GM18951 (cell line): ENCODE data around the gene CLK2.
"Not testable (repeated sequence)": the region's sequence is repeated elsewhere in the genome, so short reads cannot be mapped to it uniquely, and the experiment has no call there.

Source experiments
- POLR2A ChIP-seq: IDR thresholded peaks from 4 replicates; pipeline ENCODE4 v1.6.1; 2011; ENCODE audit warnings: mild to moderate bottlenecking; ENCODE audit not compliant: insufficient read length, insufficient read depth; ENCODE audit errors: extremely low read depth
- in situ Hi-C: fragments of 300-500 bp; cut with MboI; formaldehyde crosslinking; loops from one replicate; pipeline ENCODE4 v1.12.0; 2022; ENCODE audit warnings: low sequenced_read_pairs, mixed read lengths, inconsistent platforms; ENCODE audit not compliant: unreplicated experiment

The CLK2 gene

DNA sequence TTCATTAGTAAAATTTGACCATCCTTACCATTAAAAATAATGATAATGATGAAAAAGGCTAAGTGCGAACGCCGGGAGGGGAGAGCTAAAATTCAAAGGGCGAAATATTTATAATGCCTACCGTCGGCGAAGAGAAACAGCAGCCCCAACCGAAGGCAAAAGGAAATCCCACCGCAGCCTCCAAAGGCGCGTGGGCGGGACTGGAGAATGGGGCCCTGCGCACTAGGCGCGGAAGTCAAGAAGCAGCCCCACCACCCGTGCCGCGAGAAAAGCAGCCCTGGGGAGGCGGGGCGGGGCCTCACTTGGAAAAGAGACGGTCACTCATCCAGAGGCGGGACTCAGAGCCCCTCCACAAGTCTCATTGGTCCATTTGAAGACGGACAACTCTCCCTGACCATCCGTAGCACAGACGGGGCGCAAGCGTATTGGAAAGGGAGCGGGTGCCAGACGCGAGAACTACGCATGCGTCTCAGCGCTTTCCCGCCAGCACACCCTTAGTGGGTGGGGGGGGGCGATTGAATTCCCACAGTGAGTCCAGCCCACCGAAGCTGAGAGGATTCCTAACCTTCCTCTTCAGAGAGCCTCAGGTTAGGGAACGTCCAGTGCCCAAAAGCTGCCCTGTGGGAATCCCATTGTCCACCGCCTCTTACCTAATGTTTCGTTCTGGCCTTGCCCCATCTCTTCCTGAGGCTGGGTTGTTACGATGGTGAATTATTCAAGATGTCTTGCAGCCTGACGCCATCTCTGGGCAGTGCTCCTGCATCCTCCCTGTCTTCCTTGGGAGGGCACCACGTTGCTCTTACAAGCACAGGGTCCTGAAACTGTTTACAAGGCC lies 45.8 kb downstream of the CLK2 start:
- in situ Hi-C loops, result no loop called here
- TF ChIP-seq POLR2A, result peak; percentile 94

DNA sequence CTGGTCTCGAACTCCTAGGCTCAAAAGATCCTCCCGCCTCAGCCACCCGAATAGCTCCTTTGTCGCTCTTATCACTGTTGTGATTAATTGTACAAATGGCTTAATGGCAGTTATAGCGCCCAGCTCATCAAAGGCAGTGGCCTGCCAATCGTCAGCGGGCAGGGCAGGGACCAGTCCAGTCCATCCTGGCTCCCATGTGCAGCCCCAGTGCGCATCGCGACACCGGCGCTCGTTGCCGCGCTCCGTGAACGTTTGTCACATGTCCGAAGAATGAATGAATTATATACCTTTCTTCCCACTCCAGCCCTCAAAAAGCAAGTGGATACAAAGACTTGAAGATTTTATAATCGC lies 46.4 kb downstream of the CLK2 start:
- in situ Hi-C loops, result no loop called here
- TF ChIP-seq POLR2A, result no peak

DNA sequence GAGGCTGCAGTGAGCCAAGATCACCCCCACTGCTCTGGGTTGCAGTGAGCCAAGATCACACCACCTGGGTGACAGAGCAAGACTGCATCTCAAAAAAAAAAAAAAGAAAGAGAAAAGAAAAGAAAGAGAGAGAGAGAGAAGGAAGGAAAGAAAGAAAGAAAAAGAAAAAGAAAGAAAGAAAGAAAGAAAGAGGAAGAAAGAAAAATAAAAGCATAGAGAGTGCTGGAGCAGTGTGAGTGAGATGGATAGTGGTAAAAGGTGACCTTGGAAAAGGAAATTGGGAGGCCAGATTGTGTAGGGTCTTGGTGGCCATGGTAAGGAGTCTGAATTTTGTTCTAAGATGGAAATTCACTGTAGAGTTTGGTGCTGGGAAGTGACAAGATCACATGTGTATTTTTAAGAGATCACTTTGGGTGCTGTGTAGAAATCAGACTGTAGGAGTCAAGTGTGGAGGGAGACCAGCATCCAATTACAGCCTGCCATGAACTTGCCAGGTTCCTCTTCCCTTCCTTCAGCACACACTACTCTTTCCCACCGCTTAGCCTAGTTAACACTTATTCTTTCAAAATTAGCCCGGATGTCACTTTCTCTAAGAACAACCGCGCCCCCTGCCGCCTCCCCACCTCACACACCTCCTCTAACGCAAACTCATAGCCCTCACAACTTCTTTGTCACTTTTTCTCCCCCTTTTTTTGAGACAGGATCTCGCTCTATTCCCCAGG lies 47.0 kb downstream of the CLK2 start:
- TF ChIP-seq POLR2A, result no peak
- in situ Hi-C loops, result no loop called here

DNA sequence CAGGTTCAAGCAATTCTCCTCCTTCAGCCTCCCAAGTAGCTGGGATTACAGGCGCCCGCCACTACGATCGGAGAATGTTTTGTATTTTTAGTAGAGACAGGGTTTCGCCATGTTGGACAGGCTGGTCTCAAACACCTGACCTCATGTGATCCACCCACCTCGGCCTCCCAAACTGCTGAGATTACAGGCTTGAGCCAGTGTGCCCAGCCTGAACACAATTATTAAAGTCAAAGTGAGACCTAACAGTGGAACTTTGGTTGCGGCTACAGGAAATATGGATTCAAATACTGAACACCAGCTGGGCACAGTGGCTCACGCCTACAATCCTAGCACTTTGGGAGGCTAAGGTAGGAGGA lies 47.9 kb downstream of the CLK2 start:
- in situ Hi-C loops, result not testable (repeated sequence)

DNA sequence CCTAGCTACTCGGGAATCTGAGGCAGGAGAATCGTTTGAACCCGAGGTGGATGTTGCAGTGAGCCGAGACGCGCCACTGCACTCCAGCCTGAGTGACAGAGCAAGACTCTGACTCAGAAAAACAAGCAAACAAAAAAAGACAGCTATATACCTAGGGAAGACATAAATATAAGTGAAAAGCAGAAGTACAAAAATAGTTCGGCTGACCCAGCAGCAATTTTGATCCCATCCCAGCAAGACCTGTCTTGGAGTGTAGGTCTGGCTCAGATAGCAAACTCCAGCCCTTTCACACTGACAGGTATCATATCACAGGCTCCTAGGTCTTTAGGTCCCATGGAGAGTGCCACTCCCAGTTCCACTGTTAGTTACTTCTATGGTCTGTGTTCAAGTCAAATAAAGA lies 50.3 kb downstream of the CLK2 start:
- in situ Hi-C loops, result no loop called here
- no peak for TF ChIP-seq POLR2A

DNA sequence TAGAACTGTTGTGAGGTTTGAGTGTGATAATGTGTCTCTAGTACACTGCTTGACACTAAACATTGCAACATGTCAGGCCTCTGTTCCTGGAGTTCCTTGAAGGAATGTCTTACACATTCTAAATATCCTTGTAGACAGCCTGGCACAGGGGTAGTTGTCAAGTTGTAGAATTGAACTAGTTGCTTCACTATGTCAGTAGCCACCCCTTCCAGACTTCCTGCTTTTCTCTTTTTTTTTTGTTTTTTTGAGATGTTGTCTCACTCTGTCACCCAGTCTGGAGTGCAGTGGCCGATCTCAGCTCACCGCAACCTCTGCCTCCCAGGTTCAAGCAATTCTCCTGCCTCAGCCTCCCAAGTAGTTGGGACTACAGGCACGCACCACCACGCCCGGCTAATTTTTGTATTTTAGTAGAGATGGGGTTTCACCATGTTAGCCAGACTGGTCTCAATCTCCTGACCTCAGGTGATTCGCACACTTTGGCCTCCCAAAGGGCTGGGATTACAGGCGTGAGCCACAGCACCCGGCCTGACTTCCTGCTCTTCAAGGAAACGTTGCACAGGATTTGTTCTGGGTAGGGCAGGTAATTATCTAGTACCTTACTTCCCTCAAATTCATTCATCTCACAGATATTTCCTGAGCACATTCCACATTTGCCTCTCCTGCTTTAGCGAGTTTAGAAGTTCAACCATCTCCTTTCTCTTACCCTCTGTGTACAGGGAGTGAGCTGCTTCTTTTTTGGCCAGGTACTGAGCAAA lies 52.9 kb downstream of the CLK2 start:
- in situ Hi-C loops, result not testable (repeated sequence)

DNA sequence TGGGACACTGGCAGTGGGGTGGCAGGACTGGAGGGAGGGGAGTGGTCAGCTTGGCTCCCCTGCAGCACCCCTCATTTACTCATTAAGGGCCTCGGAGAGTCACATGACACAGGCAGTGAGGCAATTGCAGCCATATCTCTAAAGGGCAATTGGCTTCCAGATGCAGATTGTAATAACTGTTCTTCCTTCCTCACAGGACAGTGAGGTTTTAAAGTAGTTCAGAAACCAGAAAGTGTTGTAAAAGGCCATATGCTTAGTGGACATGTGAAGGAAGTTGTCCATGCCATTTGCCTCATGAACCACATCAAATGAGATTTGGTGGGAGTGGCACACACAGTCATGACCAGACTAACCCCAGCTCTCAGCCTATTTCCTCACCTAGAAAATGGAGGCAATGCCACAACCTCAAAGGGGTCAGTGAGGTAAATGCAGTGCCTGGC lies 53.7 kb downstream of the CLK2 start:
- in situ Hi-C loops, result no loop called here
- no peak for TF ChIP-seq POLR2A

DNA sequence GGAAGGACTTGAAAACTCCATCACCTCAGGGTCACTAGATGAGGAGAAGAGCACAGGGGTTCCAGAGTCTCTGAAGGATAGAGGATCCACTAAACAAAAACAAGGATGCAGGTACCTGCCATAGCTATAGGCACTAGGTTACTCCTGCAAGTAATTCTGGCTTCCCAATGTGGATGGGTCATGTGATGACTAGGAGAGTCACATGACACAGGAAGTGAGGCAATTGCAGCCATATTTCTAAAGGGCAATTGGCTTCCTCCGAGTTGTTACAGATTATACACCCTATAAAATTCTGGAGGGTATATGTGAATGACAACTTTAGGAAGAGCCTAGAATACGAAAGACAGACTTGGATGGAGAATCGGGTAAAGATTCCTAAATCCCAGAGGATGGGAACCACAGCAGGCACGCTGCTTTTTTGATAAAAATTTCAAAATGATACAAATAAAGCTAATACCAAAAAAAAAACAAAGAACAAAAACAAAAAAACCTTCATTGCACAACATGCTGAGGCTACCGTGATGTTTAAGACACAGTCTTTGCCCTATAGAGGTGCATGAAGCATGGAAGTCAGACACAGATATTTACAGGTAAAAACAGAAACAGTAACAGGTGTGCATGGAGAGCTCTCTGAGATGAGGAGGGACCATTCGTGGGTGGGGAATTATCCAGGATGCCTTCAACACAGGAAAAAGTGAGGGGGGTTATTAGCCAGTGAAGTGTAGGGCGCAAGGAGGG lies 54.3 kb downstream of the CLK2 start:
- TF ChIP-seq POLR2A, result no peak
- in situ Hi-C loops, result no loop called here

DNA sequence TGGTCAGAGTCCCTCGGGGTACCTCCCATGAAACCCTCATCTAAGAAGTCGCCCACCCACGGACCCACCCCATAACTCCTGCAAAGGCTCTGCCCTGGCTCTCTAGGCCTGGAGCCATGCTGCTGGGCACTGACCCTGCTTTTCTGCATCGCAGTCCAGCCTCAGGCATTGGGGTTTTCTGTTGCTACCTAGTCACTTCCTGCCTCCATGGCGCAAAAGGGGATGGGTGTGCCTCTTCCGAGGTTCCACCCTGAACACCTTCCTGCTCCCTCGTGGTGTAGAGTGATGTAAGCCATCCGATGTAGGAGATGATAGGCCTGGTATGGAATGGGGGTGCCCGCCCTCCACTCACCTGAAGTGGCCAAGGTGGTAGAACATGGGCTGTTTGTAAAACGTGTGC lies 58.6 kb downstream of the CLK2 start:
- in situ Hi-C loops, result not testable (repeated sequence)
